Endothelial cell of umbilical vein (primary cell): ENCODE measurements around the gene TECTA.

ENCODE experiments used
- CTCF ChIP-seq, 2 donors: IDR thresholded peaks; 1 replicate in 1 of 2; 2 replicates in 1 of 2; pipeline ENCODE4 v1.5.1; 2011; ENCODE audit warnings: low read length in 2 of 2, mild to moderate bottlenecking in 2 of 2, moderate library complexity in 2 of 2, control low read depth in 1 of 2, inconsistent platforms in 1 of 2, low read depth in 1 of 2; ENCODE audit not compliant: insufficient read depth in 1 of 2; ENCODE audit errors: extremely low read depth in 1 of 2
- EZH2 ChIP-seq: IDR thresholded peaks from 2 replicates; pipeline ENCODE4 v1.6.1; 2012; ENCODE audit warnings: borderline replicate concordance, low read depth, mild to moderate bottlenecking, moderate library complexity, low read length, inconsistent platforms; ENCODE audit not compliant: severe bottlenecking
- FOS ChIP-seq: IDR thresholded peaks from 2 replicates; pipeline ENCODE4 v1.6.1; 2011; ENCODE audit warnings: mild to moderate bottlenecking, low read length, moderate library complexity, borderline replicate concordance; ENCODE audit not compliant: insufficient read depth
- GATA2 ChIP-seq: IDR thresholded peaks from 2 replicates; pipeline ENCODE4 v1.7.0; 2011; ENCODE audit warnings: low read depth, mild to moderate bottlenecking, moderate library complexity, mixed read lengths, low read length; ENCODE audit not compliant: insufficient read length, insufficient read depth
- MAX ChIP-seq: IDR thresholded peaks from 2 replicates; pipeline ENCODE4 v1.6.1; 2011; ENCODE audit not compliant: insufficient read depth, insufficient read length
- POLR2A ChIP-seq: IDR thresholded peaks from 2 replicates; pipeline ENCODE4 v1.6.1; 2012; ENCODE audit warnings: low read depth, mild to moderate bottlenecking, control low read depth, low read length
- POLR2AphosphoS5 ChIP-seq: IDR thresholded peaks from 2 replicates; pipeline ENCODE4 v1.6.1; 2012; ENCODE audit warnings: low read depth, mild to moderate bottlenecking, control low read depth, low read length, moderate library complexity; ENCODE audit not compliant: insufficient read depth

- TF ChIP-seq CTCF (IDR thresholded peaks at IDR 0.05; ENCODE audit: extremely low read depth in 1 of 2, insufficient read depth in 1 of 2, low read depth in 1 of 2, low read length in 2 of 2) (no peak), EZH2 (no peak), MAX (no peak), POLR2A (no peak), POLR2AphosphoS5 (no peak), GATA2 (no peak), FOS (no peak)
Observed at GRCh38 chr11:121140369-121140768, 39.3 kb downstream of the TECTA start.
